22Rv1 (cell line): ENCODE results near the gene MAG.

Source experiments
- H3K27ac ChIP-seq: fragments of 450-650 bp; 2 replicates; pipeline ENCODE4 v1.5.1; 2017
- ZFX ChIP-seq: fragments of 450-650 bp; IDR thresholded peaks from 2 replicates; pipeline ENCODE4 v1.6.1; 2017; ENCODE audit warnings: antibody characterized with exemption, borderline replicate concordance
- TF ChIP-seq, protein P1 (sequence below): fragments of 450-650 bp; IDR thresholded peaks from 2 replicates; pipeline ENCODE4 v1.5.1; 2017; ENCODE audit warnings: mild to moderate bottlenecking

MAG gene, protein sequence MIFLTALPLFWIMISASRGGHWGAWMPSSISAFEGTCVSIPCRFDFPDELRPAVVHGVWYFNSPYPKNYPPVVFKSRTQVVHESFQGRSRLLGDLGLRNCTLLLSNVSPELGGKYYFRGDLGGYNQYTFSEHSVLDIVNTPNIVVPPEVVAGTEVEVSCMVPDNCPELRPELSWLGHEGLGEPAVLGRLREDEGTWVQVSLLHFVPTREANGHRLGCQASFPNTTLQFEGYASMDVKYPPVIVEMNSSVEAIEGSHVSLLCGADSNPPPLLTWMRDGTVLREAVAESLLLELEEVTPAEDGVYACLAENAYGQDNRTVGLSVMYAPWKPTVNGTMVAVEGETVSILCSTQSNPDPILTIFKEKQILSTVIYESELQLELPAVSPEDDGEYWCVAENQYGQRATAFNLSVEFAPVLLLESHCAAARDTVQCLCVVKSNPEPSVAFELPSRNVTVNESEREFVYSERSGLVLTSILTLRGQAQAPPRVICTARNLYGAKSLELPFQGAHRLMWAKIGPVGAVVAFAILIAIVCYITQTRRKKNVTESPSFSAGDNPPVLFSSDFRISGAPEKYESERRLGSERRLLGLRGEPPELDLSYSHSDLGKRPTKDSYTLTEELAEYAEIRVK

DNA sequence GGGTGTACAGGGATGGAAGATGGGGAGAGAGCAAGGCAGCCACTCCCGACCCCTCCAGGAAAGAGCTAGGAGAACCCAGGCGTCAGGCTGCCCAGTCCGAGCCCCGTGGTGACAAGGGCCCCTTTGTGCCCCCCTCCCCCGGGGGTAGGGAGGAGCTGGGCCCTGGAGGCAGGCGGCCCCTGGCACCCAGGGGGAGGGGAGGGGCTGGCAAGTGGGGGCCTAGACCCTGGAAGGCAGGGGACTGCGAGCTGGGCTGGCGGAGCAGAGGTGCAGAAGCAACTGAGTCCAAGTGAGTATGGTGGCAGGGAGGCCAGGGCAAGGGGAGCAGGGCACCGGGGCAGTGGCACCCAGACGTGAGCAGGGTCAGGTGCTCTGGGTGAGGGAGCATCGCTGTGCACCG is at the start of gene MAG:
Gene MAG, plus strand, starts transcription at position 246 of the 400 bp plus-strand sequence. CDS start 3,248 bp downstream, outside the sequence.
- TF ChIP-seq, protein P1, sequence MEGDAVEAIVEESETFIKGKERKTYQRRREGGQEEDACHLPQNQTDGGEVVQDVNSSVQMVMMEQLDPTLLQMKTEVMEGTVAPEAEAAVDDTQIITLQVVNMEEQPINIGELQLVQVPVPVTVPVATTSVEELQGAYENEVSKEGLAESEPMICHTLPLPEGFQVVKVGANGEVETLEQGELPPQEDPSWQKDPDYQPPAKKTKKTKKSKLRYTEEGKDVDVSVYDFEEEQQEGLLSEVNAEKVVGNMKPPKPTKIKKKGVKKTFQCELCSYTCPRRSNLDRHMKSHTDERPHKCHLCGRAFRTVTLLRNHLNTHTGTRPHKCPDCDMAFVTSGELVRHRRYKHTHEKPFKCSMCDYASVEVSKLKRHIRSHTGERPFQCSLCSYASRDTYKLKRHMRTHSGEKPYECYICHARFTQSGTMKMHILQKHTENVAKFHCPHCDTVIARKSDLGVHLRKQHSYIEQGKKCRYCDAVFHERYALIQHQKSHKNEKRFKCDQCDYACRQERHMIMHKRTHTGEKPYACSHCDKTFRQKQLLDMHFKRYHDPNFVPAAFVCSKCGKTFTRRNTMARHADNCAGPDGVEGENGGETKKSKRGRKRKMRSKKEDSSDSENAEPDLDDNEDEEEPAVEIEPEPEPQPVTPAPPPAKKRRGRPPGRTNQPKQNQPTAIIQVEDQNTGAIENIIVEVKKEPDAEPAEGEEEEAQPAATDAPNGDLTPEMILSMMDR = no peak
- TF ChIP-seq ZFX = no peak

GRCh38 chr19:35246466-35247092 is 45.4 kb upstream of the MAG start:
- TF ChIP-seq ZFX = no peak
- TF ChIP-seq, protein P1 = no peak
- no peak overlapping the region; the same call in 1 of the 2 replicates for H3K27ac ChIP-seq

More for the DNA sequence above, at the start of gene MAG:
- H3K27ac ChIP-seq = no peak within 1 kb of the TSS

GRCh38 chr19:35247526-35248309 is 44.2 kb upstream of the MAG start:
- TF ChIP-seq, protein P1 = peak; percentile 68
- TF ChIP-seq ZFX = no peak
- H3K27ac ChIP-seq = peak overlapping the region; percentile 99

- H3K27ac ChIP-seq = peak within 1 kb of the TSS; percentile 99
- no peak for TF ChIP-seq ZFX
- TF ChIP-seq, protein P1 = peak; percentile 25
Measured at GRCh38 chr19:35248310-35249145, 43.4 kb upstream of the MAG start, which contains the start of gene LSR. Gene LSR (plus strand): TSS chr19:35249002. CDS start chr19:35249023, 21 bp downstream.

DNA sequence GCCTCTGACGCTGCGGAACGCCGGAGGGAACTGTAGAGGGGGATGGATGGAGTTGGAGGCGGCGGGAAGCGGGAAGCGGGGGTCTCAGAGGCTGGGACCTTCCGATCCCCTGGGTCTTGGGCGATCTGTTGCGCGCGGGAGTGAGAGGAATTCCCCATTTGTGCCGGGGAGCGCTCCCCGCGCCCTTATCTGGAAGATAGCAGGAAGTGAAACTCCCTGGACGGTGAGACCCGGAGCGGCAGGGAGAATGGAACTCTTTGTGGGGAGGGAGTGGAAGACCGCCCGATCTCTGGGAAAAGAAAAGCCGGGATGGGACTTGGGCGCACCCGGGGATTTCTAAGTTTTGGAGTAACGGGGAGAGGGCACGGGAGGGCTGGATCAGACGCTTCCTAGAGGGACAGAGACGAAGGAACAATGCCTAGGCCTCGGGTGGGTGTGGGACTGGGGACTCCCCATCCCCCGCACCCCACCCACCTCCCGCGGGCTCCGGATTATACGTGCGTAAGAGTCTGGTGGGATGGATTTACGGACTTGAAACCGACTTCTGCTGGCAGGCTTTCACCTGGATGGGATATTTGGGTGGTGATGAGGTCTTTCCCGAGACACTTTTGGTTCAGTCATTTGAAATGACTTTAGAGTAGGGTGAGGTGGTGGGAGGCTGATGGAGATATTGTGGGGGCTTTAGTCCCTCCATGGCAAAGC is 42.7 kb upstream of the MAG start:
- H3K27ac ChIP-seq = peak overlapping the region; percentile 99
- TF ChIP-seq ZFX = no peak
- TF ChIP-seq, protein P1 = no peak
